ENCODE data around the gene ZBED2. TPM values are rescaled to one million over a fixed set of nuclear protein-coding genes. Genes with fewer than 3 reads are reported as not detected.

ZBED2 gene
- total RNA-seq, 2 donors from 2014 or later: not detected

GRCh38 chr3:111579495-111579894 is 15.7 kb downstream of the ZBED2 start:
- DNase-seq (ENCODE audit: low spot score) (no peak), ATAC-seq (ENCODE audit: insufficient number of reproducible peaks, low FRiP score, low read depth) (no peak)
- H3K9me3 ChIP-seq: no peaks in the 10 kb centered on the region
- TF ChIP-seq CTCF (IDR thresholded peaks at IDR 0.05): no peak
- no peaks in the 10 kb centered on the region for H3K36me3 ChIP-seq
- no peaks in the 10 kb centered on the region for H3K27me3 ChIP-seq (replicated peaks; ENCODE audit: insufficient read depth)
- H3K4me3 ChIP-seq: no peak overlapping the region
- no peak overlapping the region for H3K27ac ChIP-seq
- no peaks in the 10 kb centered on the region for H3K4me1 ChIP-seq (ENCODE audit: control insufficient read depth in 1 of 2, low read depth in 2 of 2)

GRCh38 chr3:111578867-111579266 is 16.3 kb downstream of the ZBED2 start:
- H3K9me3 ChIP-seq: no peaks in the 10 kb centered on the region
- no peak overlapping the region for H3K4me3 ChIP-seq
- TF ChIP-seq CTCF (IDR thresholded peaks at IDR 0.05): no peak
- ATAC-seq (ENCODE audit: insufficient number of reproducible peaks, low FRiP score, low read depth) (no peak), DNase-seq (ENCODE audit: low spot score) (no peak)
- H3K36me3 ChIP-seq: no peaks in the 10 kb centered on the region
- no peaks in the 10 kb centered on the region for H3K27me3 ChIP-seq (replicated peaks; ENCODE audit: insufficient read depth)
- no peaks in the 10 kb centered on the region for H3K4me1 ChIP-seq (ENCODE audit: control insufficient read depth in 1 of 2, low read depth in 2 of 2)
- no peak overlapping the region for H3K27ac ChIP-seq

- TF ChIP-seq CTCF (IDR thresholded peaks at IDR 0.05): no peak
- no peaks in the 10 kb centered on the region for H3K36me3 ChIP-seq
- H3K27ac ChIP-seq: no peak overlapping the region
- ATAC-seq (ENCODE audit: insufficient number of reproducible peaks, low FRiP score, low read depth): no peak
- H3K9me3 ChIP-seq: no peaks in the 10 kb centered on the region
- no peak for DNase-seq (ENCODE audit: low spot score)
- H3K27me3 ChIP-seq (replicated peaks; ENCODE audit: insufficient read depth): no peaks in the 10 kb centered on the region
- H3K4me3 ChIP-seq: no peak overlapping the region
- H3K4me1 ChIP-seq (ENCODE audit: control insufficient read depth in 1 of 2, low read depth in 2 of 2): no peaks in the 10 kb centered on the region
These were observed 17.1 kb downstream of the ZBED2 start for GRCh38 chr3:111577798-111578685.

GRCh38 chr3:111577113-111577512 is 18.0 kb downstream of the ZBED2 start:
- Histone ChIP-seq H3K9me3 (no peaks in the 10 kb centered on the region), H3K27me3 (replicated peaks; ENCODE audit: insufficient read depth) (no peaks in the 10 kb centered on the region), H3K4me3 (no peak overlapping the region), H3K27ac (no peak overlapping the region), H3K36me3 (no peaks in the 10 kb centered on the region), H3K4me1 (ENCODE audit: control insufficient read depth in 1 of 2, low read depth in 2 of 2) (no peaks in the 10 kb centered on the region)
- no peak for TF ChIP-seq CTCF (IDR thresholded peaks at IDR 0.05)
- ATAC-seq (ENCODE audit: insufficient number of reproducible peaks, low FRiP score, low read depth) (no peak), DNase-seq (ENCODE audit: low spot score) (no peak)

GRCh38 chr3:111571907-111572460 is 23.2 kb downstream of the ZBED2 start:
- Histone ChIP-seq H3K27ac (no peak overlapping the region), H3K36me3 (no peaks in the 10 kb centered on the region), H3K27me3 (replicated peaks; ENCODE audit: insufficient read depth) (no peaks in the 10 kb centered on the region), H3K4me1 (ENCODE audit: control insufficient read depth in 1 of 2, low read depth in 2 of 2) (no peaks in the 10 kb centered on the region), H3K9me3 (no peaks in the 10 kb centered on the region), H3K4me3 (no peak overlapping the region)
- no peak for ATAC-seq (ENCODE audit: insufficient number of reproducible peaks, low FRiP score, low read depth)
- DNase-seq (ENCODE audit: low spot score): no peak
- TF ChIP-seq CTCF (IDR thresholded peaks at IDR 0.05): no peak
